Fibroblast of the aortic adventitia (primary cell): ENCODE results near the gene EXD3. TPM values are rescaled to one million over a fixed set of nuclear protein-coding genes. Genes with fewer than 3 reads are reported as not detected.
"Not testable (repeated sequence)": the region's sequence is repeated elsewhere in the genome, so short reads cannot be mapped to it uniquely, and the experiment has no call there.

ENCODE experiments used
- DNase-seq: peaks from one replicate; pipeline ENCODE4 v3.0.0-alpha.2; 2010; ENCODE audit warnings: low read depth
- H3K4me3 ChIP-seq: 2 replicates; pipeline ENCODE4 v1.5.1; 2011; ENCODE audit warnings: low read depth, mild to moderate bottlenecking, control low read depth, low read length, moderate library complexity
- CTCF ChIP-seq: IDR thresholded peaks from 2 replicates; pipeline ENCODE4 v1.5.1; 2011; ENCODE audit warnings: mild to moderate bottlenecking, low read length, control low read depth, inconsistent platforms; ENCODE audit not compliant: insufficient read depth
- total RNA-seq: library from RNA; depleted of rRNA; stranded (reverse); fragments of >200 nt; gene quantifications from 2 replicates; pipeline ENCODE4 v1.2.3, GENCODE V29; 2012; ENCODE audit warnings: low replicate concordance

The EXD3 gene
- total RNA-seq, 1 donor: 5.2 TPM

- no peak for TF ChIP-seq CTCF
- DNase-seq: no peak
- no peak overlapping the region for H3K4me3 ChIP-seq
Observed at GRCh38 chr9:137381501-137382443, 41.2 kb downstream of the EXD3 start.

- no peak overlapping the region for H3K4me3 ChIP-seq
- no peak for TF ChIP-seq CTCF
- DNase-seq: no peak
Observed at GRCh38 chr9:137380606-137381005, 42.4 kb downstream of the EXD3 start.

GRCh38 chr9:137380171-137380570 is 42.8 kb downstream of the EXD3 start:
- no peak for TF ChIP-seq CTCF
- H3K4me3 ChIP-seq: no peak overlapping the region
- no peak for DNase-seq

- H3K4me3 ChIP-seq: no peak overlapping the region
- DNase-seq: no peak
- no peak for TF ChIP-seq CTCF
Observed at GRCh38 chr9:137379761-137380161, 43.2 kb downstream of the EXD3 start.

GRCh38 chr9:137378688-137379410 is 44.1 kb downstream of the EXD3 start:
- DNase-seq, H3K4me3 ChIP-seq: not testable (repeated sequence)

- DNase-seq: no peak
- no peak for TF ChIP-seq CTCF
- no peak overlapping the region for H3K4me3 ChIP-seq
Observed at GRCh38 chr9:137376386-137376785, 46.6 kb downstream of the EXD3 start.

GRCh38 chr9:137375321-137376058 is 47.5 kb downstream of the EXD3 start:
- no peak for DNase-seq
- TF ChIP-seq CTCF: no peak
- H3K4me3 ChIP-seq: no peak overlapping the region
